Hepatocyte (in vitro differentiated cells): ENCODE measurements around the gene THBS2.
"Not testable (repeated sequence)": the region's sequence is repeated elsewhere in the genome, so short reads cannot be mapped to it uniquely, and the experiment has no call there.

Source experiments
- EZH2 ChIP-seq: fragments of 200-600 bp; sonication (generic); IDR thresholded peaks from 2 replicates; pipeline ENCODE4 v1.6.1; 2016; ENCODE audit warnings: antibody characterized with exemption, mild to moderate bottlenecking, borderline replicate concordance
- EZH2phosphoT487 ChIP-seq: fragments of 200-600 bp; sonication (generic); IDR thresholded peaks from one replicate; pipeline ENCODE4 v1.6.1; 2018; ENCODE audit warnings: antibody characterized with exemption, mild to moderate bottlenecking, low read depth, moderate library complexity; ENCODE audit not compliant: unreplicated experiment, severe bottlenecking
- TF ChIP-seq, protein P1 (sequence below): fragments of 200-600 bp; sonication (generic); IDR thresholded peaks from 2 replicates; pipeline ENCODE4 v1.5.1; 2016; ENCODE audit warnings: antibody characterized with exemption, mild to moderate bottlenecking; ENCODE audit not compliant: poor library complexity

GRCh38 chr6:169298626-169299025 lies 45.0 kb upstream of the THBS2 start:
- TF ChIP-seq, protein P1, sequence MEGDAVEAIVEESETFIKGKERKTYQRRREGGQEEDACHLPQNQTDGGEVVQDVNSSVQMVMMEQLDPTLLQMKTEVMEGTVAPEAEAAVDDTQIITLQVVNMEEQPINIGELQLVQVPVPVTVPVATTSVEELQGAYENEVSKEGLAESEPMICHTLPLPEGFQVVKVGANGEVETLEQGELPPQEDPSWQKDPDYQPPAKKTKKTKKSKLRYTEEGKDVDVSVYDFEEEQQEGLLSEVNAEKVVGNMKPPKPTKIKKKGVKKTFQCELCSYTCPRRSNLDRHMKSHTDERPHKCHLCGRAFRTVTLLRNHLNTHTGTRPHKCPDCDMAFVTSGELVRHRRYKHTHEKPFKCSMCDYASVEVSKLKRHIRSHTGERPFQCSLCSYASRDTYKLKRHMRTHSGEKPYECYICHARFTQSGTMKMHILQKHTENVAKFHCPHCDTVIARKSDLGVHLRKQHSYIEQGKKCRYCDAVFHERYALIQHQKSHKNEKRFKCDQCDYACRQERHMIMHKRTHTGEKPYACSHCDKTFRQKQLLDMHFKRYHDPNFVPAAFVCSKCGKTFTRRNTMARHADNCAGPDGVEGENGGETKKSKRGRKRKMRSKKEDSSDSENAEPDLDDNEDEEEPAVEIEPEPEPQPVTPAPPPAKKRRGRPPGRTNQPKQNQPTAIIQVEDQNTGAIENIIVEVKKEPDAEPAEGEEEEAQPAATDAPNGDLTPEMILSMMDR, result not testable (repeated sequence)
- TF ChIP-seq EZH2phosphoT487, EZH2: not testable (repeated sequence)
